Liver (tissue), 9 donors: ENCODE results near the gene CORT. TPM values are rescaled to one million over a fixed set of nuclear protein-coding genes. Genes with fewer than 3 reads are reported as not detected.

ENCODE experiments used
- DNase-seq: peaks from one replicate; pipeline ENCODE4 v3.0.0-alpha.2; 2017; ENCODE audit warnings: low spot score
- H3K27ac ChIP-seq, 2 donors: one replicate each; pipeline ENCODE4 v1.7.0; 2013; ENCODE audit warnings: inconsistent platforms in 2 of 2, low read length in 2 of 2, control low read depth in 1 of 2, low read depth in 1 of 2, mild to moderate bottlenecking in 1 of 2
- H3K27me3 ChIP-seq, 4 donors: one replicate each; pipeline versions ENCODE4 v1.6.1 to v1.7.0; 2013; ENCODE audit warnings: low read length in 3 of 4, inconsistent platforms in 1 of 4, mild to moderate bottlenecking in 1 of 4, moderate library complexity in 1 of 4; ENCODE audit not compliant: control insufficient read depth in 4 of 4, insufficient read depth in 4 of 4
- H3K36me3 ChIP-seq, 4 donors: one replicate each; pipeline versions ENCODE4 v1.6.1 to v1.7.0; 2013; ENCODE audit warnings: low read length in 3 of 4, mild to moderate bottlenecking in 3 of 4, low read depth in 1 of 4, moderate library complexity in 1 of 4; ENCODE audit not compliant: control insufficient read depth in 4 of 4, insufficient read depth in 3 of 4
- H3K4me1 ChIP-seq, 4 donors: one replicate each; pipeline versions ENCODE4 v1.6.1 to v1.7.0; 2013; ENCODE audit warnings: low read length in 3 of 4, mild to moderate bottlenecking in 3 of 4, moderate library complexity in 1 of 4; ENCODE audit not compliant: control insufficient read depth in 4 of 4, insufficient read depth in 4 of 4
- H3K4me3 ChIP-seq, 3 donors: one replicate each; pipeline versions ENCODE4 v1.6.1 to v1.7.0; 2013; ENCODE audit warnings: low read length in 3 of 3, control low read depth in 1 of 3, low read depth in 1 of 3, mild to moderate bottlenecking in 1 of 3
- H3K9ac ChIP-seq, 2 donors: one replicate each; pipeline ENCODE4 v1.7.0; 2013; ENCODE audit warnings: low read length in 2 of 2, mild to moderate bottlenecking in 2 of 2, moderate library complexity in 2 of 2, control low read depth in 1 of 2, low read depth in 1 of 2
- H3K9me3 ChIP-seq, 4 donors: one replicate each; pipeline versions ENCODE4 v1.6.1 to v1.7.0; 2013; ENCODE audit warnings: low read length in 3 of 4; ENCODE audit not compliant: control insufficient read depth in 4 of 4
- EGR1 ChIP-seq, 2 donors: IDR thresholded peaks; 2 replicates each; pipeline ENCODE4 v1.6.1; 2016 to 2018; ENCODE audit warnings: antibody characterized with exemption in 2 of 2, low read depth in 2 of 2
- FOXA1 ChIP-seq: IDR thresholded peaks from 2 replicates; pipeline ENCODE4 v1.6.1; 2016; ENCODE audit warnings: antibody characterized with exemption
- FOXA2 ChIP-seq: IDR thresholded peaks from 2 replicates; pipeline ENCODE4 v1.6.1; 2016; ENCODE audit warnings: antibody characterized with exemption
- GABPA ChIP-seq, 2 donors: IDR thresholded peaks in 1 of 2; conservative IDR thresholded peaks in 1 of 2; 2 replicates each; pipeline ENCODE4 v1.6.1; 2016; ENCODE audit warnings: antibody characterized with exemption in 2 of 2, mild to moderate bottlenecking in 1 of 2, moderate library complexity in 1 of 2
- HNF4A ChIP-seq, 2 donors: conservative IDR thresholded peaks; 2 replicates each; pipeline ENCODE4 v1.6.1; 2016; ENCODE audit warnings: antibody characterized with exemption in 2 of 2, mild to moderate bottlenecking in 2 of 2
- HNF4G ChIP-seq: IDR thresholded peaks from 2 replicates; pipeline ENCODE4 v1.6.1; 2016; ENCODE audit warnings: antibody characterized with exemption
- JUND ChIP-seq, 2 donors: IDR thresholded peaks; 2 replicates each; pipeline ENCODE4 v1.6.1; 2016; ENCODE audit warnings: antibody characterized with exemption in 2 of 2
- NR2F2 ChIP-seq: IDR thresholded peaks from 2 replicates; pipeline ENCODE4 v1.6.1; 2016; ENCODE audit warnings: antibody characterized with exemption
- RAD21 ChIP-seq, 2 donors: IDR thresholded peaks; 2 replicates each; pipeline ENCODE4 v1.6.1; 2016; ENCODE audit warnings: antibody characterized with exemption in 2 of 2, mild to moderate bottlenecking in 2 of 2
- RXRA ChIP-seq, 2 donors: IDR thresholded peaks; 2 replicates each; pipeline ENCODE4 v1.6.1; 2017 to 2018; ENCODE audit warnings: antibody characterized with exemption in 2 of 2, mild to moderate bottlenecking in 1 of 2
- SP1 ChIP-seq: IDR thresholded peaks from 2 replicates; pipeline ENCODE4 v1.6.1; 2018; ENCODE audit warnings: antibody characterized with exemption, mild to moderate bottlenecking
- TAF1 ChIP-seq: conservative IDR thresholded peaks from 2 replicates; pipeline ENCODE4 v1.6.1; 2016; ENCODE audit warnings: antibody characterized with exemption, mild to moderate bottlenecking
- YY1 ChIP-seq: IDR thresholded peaks from 2 replicates; pipeline ENCODE4 v1.6.1; 2016; ENCODE audit warnings: antibody characterized with exemption, mild to moderate bottlenecking
- WGBS: extraction: QIAGEN DNeasy Blood & Tissue Kit; methylation state at CpG from one replicate; pipeline ENCODE4 v1.1.7; 2013; 5-methylcytosine and 5-hydroxymethylcytosine counted together
- polyA plus RNA-seq, 2 donors: library from polyadenylated mRNA; stranded (reverse) in 1 of 2; unstranded in 1 of 2; fragments of 200-250 nt in 1 of 2; fragments of >200 nt in 1 of 2; fragmentation: Nextera tagmentation in 1 of 2; extraction: Ambion mirVana in 1 of 2; gene quantifications; one replicate each; pipeline versions ENCODE4 v1.2.1 to v1.2.3, GENCODE V29; 2013 to 2015
- total RNA-seq, 2 donors: library from RNA; depleted of rRNA; stranded (reverse); fragments of >200 nt; gene quantifications; one replicate each; pipeline ENCODE4 v1.2.3, GENCODE V29; 2014
- TF ChIP-seq, protein P1 (sequence below): IDR thresholded peaks from 2 replicates; pipeline ENCODE4 v1.6.1; 2016; ENCODE audit warnings: antibody characterized with exemption
- TF ChIP-seq, protein P2 (sequence below): IDR thresholded peaks from 2 replicates; pipeline ENCODE4 v1.6.1; 2016; ENCODE audit warnings: antibody characterized with exemption
- TF ChIP-seq, protein P3 (sequence below): IDR thresholded peaks from 2 replicates; pipeline ENCODE4 v1.6.1; 2016; ENCODE audit warnings: antibody characterized with exemption
- TF ChIP-seq, protein P4 (sequence below): IDR thresholded peaks from 2 replicates; pipeline ENCODE4 v1.6.1; 2016; ENCODE audit warnings: antibody characterized with exemption, mild to moderate bottlenecking
- TF ChIP-seq, protein P5 (sequence below): fragments of 150-350 bp; IDR thresholded peaks from 2 replicates; pipeline ENCODE4 v1.5.1; 2017; ENCODE audit warnings: improper control_type of control experiment, low read depth, low read length; ENCODE audit not compliant: missing input control
- donor health status: healthy.
- donor health status: healthy.
- donor health status: healthy.
- donor health status: healthy.
- donor health status: healthy.

CORT gene
- total and polyA plus RNA-seq, 4 donors = 0.05 to 0.28 (median 0.13) TPM

DNA sequence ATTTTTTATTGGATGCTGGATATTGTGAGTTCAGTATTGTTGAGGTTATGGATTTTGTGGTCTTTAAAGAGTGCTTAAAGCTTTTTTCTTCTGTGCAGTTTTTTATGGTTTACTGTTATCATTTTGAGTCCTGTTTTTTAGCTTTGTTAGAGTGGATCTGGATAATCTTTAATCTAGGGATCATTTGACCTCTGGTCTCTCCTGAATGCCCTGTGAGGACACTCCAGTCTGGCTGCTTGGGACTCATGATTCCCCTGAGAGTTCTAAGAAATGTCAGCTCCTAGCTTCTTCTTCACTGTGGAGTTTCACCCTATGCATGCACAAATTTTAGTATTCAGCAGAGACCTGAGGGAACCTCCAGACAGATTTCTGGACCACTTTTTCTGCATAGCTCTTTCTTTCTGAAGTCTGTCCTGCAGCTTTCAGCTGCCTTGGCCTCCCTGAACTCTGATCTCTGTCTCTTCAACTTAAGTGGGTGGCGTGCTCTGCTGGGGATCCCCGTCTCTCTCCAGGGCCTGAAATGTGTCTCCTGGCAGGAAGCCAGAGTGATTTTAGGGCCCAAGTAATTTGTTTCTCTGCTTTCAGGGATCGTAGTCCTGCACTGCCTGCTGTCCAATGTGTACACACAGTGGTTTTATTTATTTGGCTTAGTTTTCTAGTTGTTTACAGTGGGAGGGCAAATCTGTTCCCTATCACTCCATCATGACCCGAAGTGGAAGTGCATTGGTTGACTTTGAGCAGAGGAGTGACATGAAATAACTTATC, 39.6 kb downstream of the CORT start:
- Histone ChIP-seq H3K27ac (peak overlapping the region; percentile 29 to 63), H3K36me3 (no peaks in the 10 kb centered on the region), H3K27me3 (no peaks in the 10 kb centered on the region), H3K9me3 (no peaks in the 10 kb centered on the region), H3K4me1 (peaks cover 4 to 46% (median 39%) of the 10 kb centered on the region in 4 donors), H3K9ac (no peak overlapping the region), H3K4me3 (peak overlapping the region; percentile 19 to 39 (median 37))
- no peak for DNase-seq
- WGBS = 14% methylated on average over 4 of the region's 4 CpGs
- TF ChIP-seq SP1 = peak; percentile 31
- TF ChIP-seq YY1 = peak; percentile 16
- TF ChIP-seq, protein P1, sequence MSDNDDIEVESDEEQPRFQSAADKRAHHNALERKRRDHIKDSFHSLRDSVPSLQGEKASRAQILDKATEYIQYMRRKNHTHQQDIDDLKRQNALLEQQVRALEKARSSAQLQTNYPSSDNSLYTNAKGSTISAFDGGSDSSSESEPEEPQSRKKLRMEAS = no peak
- no peak for TF ChIP-seq RAD21 (IDR thresholded peaks at IDR 0.05)
- no peak for TF ChIP-seq HNF4G
- TF ChIP-seq, protein P2, sequence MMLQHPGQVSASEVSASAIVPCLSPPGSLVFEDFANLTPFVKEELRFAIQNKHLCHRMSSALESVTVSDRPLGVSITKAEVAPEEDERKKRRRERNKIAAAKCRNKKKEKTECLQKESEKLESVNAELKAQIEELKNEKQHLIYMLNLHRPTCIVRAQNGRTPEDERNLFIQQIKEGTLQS = no peak
- peak; percentile 88 for TF ChIP-seq FOXA2
- peak; percentile 23 for TF ChIP-seq NR2F2
- TF ChIP-seq FOXA1 = peak; percentile 65
- TF ChIP-seq, protein P3, sequence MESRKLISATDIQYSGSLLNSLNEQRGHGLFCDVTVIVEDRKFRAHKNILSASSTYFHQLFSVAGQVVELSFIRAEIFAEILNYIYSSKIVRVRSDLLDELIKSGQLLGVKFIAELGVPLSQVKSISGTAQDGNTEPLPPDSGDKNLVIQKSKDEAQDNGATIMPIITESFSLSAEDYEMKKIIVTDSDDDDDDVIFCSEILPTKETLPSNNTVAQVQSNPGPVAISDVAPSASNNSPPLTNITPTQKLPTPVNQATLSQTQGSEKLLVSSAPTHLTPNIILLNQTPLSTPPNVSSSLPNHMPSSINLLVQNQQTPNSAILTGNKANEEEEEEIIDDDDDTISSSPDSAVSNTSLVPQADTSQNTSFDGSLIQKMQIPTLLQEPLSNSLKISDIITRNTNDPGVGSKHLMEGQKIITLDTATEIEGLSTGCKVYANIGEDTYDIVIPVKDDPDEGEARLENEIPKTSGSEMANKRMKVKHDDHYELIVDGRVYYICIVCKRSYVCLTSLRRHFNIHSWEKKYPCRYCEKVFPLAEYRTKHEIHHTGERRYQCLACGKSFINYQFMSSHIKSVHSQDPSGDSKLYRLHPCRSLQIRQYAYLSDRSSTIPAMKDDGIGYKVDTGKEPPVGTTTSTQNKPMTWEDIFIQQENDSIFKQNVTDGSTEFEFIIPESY = no peak
- no peak for TF ChIP-seq EGR1 (IDR thresholded peaks at IDR 0.05; ENCODE audit: low read depth in 2 of 2)
- TF ChIP-seq, protein P4, sequence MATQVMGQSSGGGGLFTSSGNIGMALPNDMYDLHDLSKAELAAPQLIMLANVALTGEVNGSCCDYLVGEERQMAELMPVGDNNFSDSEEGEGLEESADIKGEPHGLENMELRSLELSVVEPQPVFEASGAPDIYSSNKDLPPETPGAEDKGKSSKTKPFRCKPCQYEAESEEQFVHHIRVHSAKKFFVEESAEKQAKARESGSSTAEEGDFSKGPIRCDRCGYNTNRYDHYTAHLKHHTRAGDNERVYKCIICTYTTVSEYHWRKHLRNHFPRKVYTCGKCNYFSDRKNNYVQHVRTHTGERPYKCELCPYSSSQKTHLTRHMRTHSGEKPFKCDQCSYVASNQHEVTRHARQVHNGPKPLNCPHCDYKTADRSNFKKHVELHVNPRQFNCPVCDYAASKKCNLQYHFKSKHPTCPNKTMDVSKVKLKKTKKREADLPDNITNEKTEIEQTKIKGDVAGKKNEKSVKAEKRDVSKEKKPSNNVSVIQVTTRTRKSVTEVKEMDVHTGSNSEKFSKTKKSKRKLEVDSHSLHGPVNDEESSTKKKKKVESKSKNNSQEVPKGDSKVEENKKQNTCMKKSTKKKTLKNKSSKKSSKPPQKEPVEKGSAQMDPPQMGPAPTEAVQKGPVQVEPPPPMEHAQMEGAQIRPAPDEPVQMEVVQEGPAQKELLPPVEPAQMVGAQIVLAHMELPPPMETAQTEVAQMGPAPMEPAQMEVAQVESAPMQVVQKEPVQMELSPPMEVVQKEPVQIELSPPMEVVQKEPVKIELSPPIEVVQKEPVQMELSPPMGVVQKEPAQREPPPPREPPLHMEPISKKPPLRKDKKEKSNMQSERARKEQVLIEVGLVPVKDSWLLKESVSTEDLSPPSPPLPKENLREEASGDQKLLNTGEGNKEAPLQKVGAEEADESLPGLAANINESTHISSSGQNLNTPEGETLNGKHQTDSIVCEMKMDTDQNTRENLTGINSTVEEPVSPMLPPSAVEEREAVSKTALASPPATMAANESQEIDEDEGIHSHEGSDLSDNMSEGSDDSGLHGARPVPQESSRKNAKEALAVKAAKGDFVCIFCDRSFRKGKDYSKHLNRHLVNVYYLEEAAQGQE = peak; percentile 21
- no peak for TF ChIP-seq TAF1
- peak in 1 of 2 donors; percentile 10 for TF ChIP-seq JUND (IDR thresholded peaks at IDR 0.05)
- TF ChIP-seq HNF4A (conservative IDR thresholded peaks at IDR 0.05) = peak; percentile 58 to 60
- TF ChIP-seq, protein P5, sequence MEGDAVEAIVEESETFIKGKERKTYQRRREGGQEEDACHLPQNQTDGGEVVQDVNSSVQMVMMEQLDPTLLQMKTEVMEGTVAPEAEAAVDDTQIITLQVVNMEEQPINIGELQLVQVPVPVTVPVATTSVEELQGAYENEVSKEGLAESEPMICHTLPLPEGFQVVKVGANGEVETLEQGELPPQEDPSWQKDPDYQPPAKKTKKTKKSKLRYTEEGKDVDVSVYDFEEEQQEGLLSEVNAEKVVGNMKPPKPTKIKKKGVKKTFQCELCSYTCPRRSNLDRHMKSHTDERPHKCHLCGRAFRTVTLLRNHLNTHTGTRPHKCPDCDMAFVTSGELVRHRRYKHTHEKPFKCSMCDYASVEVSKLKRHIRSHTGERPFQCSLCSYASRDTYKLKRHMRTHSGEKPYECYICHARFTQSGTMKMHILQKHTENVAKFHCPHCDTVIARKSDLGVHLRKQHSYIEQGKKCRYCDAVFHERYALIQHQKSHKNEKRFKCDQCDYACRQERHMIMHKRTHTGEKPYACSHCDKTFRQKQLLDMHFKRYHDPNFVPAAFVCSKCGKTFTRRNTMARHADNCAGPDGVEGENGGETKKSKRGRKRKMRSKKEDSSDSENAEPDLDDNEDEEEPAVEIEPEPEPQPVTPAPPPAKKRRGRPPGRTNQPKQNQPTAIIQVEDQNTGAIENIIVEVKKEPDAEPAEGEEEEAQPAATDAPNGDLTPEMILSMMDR = no peak
- TF ChIP-seq GABPA (IDR thresholded peaks at IDR 0.05 in 1 of 2, conservative IDR thresholded peaks at IDR 0.05 in 1 of 2) = no peak
- peak; percentile 41 to 51 for TF ChIP-seq RXRA (IDR thresholded peaks at IDR 0.05)
